GM19455 (cell line): ENCODE data around the gene DLGAP1.

Experiments
- ATAC-seq: cut with Tn5 transposase; IDR thresholded peaks from one replicate; pipeline ENCODE4 v1.9.1; 2021; ENCODE audit not compliant: unreplicated experiment

The DLGAP1 gene

GRCh38 chr18:3793111-3793510 lies 662.0 kb downstream of the DLGAP1 start:
- ATAC-seq: no peak

GRCh38 chr18:3792711-3793110 lies 662.4 kb downstream of the DLGAP1 start:
- ATAC-seq: no peak

GRCh38 chr18:3791238-3791637 lies 663.9 kb downstream of the DLGAP1 start:
- no peak for ATAC-seq

- ATAC-seq: no peak
Measured at GRCh38 chr18:3790703-3791102, 664.4 kb downstream of the DLGAP1 start.

- ATAC-seq: no peak
Measured at GRCh38 chr18:3789525-3789924, 665.6 kb downstream of the DLGAP1 start.

GRCh38 chr18:3784949-3785348 lies 670.2 kb downstream of the DLGAP1 start:
- no peak for ATAC-seq

GRCh38 chr18:3782901-3783300 lies 672.2 kb downstream of the DLGAP1 start:
- ATAC-seq: no peak

- no peak for ATAC-seq
Measured at GRCh38 chr18:3777719-3778118, 677.4 kb downstream of the DLGAP1 start.

- no peak for ATAC-seq
Measured at GRCh38 chr18:3777122-3777521, 678.0 kb downstream of the DLGAP1 start.

GRCh38 chr18:3775996-3776395 lies 679.1 kb downstream of the DLGAP1 start:
- no peak for ATAC-seq

- no peak for ATAC-seq
Measured at GRCh38 chr18:3773303-3773702, 681.8 kb downstream of the DLGAP1 start.

GRCh38 chr18:3771121-3771971 lies 683.8 kb downstream of the DLGAP1 start:
- ATAC-seq: peak; percentile 95

GRCh38 chr18:3761266-3761665 lies 693.8 kb downstream of the DLGAP1 start:
- no peak for ATAC-seq

- ATAC-seq: no peak
Measured at GRCh38 chr18:3760741-3761140, 694.4 kb downstream of the DLGAP1 start.

- ATAC-seq: no peak
Measured at GRCh38 chr18:3759099-3759498, 696.0 kb downstream of the DLGAP1 start.

GRCh38 chr18:3758531-3758930 lies 696.6 kb downstream of the DLGAP1 start:
- ATAC-seq: no peak

- ATAC-seq: no peak
Measured at GRCh38 chr18:3757361-3757760, 697.7 kb downstream of the DLGAP1 start.

GRCh38 chr18:3753106-3753505 lies 702.0 kb downstream of the DLGAP1 start:
- ATAC-seq: no peak

- ATAC-seq: no peak
Measured at GRCh38 chr18:3748086-3748485, 707.0 kb downstream of the DLGAP1 start.

- no peak for ATAC-seq
Measured at GRCh38 chr18:3747176-3747973, 707.7 kb downstream of the DLGAP1 start.

- no peak for ATAC-seq
Measured at GRCh38 chr18:3742541-3742940, 712.6 kb downstream of the DLGAP1 start.

- no peak for ATAC-seq
Measured at GRCh38 chr18:3741333-3741732, 713.8 kb downstream of the DLGAP1 start.
